Activated T-helper 2 cell treated with anti-CD3 and anti-CD28 coated beads, Interferon-gamma antibody, Interleukin-2, Interleukin-4, amounts not matched to agents 10 μg/mL and 5 μg/mL and 100 μg/mL, durations not matched to agents 14 hours and 24 hours and 36 hours (primary cell): ENCODE data around the gene PTGR1. TPM values are rescaled to one million over a fixed set of nuclear protein-coding genes. Genes with fewer than 3 reads are reported as not detected.

Experiments used
- DNase-seq: peaks from one replicate; pipeline ENCODE4 v3.0.0; 2021; ENCODE audit warnings: low spot score
- H3K27ac Mint-ChIP-seq: one replicate; pipeline ENCODE4 v1.8.0; 2021; ENCODE audit warnings: mixed read lengths
- H3K27me3 Mint-ChIP-seq: one replicate; pipeline ENCODE4 v1.8.0; 2021; ENCODE audit warnings: low read depth, mixed read lengths
- H3K36me3 Mint-ChIP-seq: one replicate; pipeline ENCODE4 v1.8.0; 2021; ENCODE audit warnings: low read depth, mixed read lengths
- H3K4me1 Mint-ChIP-seq: one replicate; pipeline ENCODE4 v1.8.0; 2021; ENCODE audit warnings: low read depth, mixed read lengths
- H3K4me3 Mint-ChIP-seq: one replicate; pipeline ENCODE4 v1.8.0; 2021; ENCODE audit warnings: low read depth, mild to moderate bottlenecking, moderate library complexity, mixed read lengths
- H3K9me3 Mint-ChIP-seq: one replicate; pipeline ENCODE4 v1.8.0; 2021; ENCODE audit warnings: mixed read lengths
- intact Hi-C: fragments of 100-400 bp; cut with micrococcal nuclease; formaldehyde crosslinking; loops from one replicate; pipeline ENCODE4 v1.15.1; 2023
- total RNA-seq: library from RNA; stranded (reverse); gene quantifications from 2 replicates; pipeline ENCODE4 v1.2.3, GENCODE V29; 2022

PTGR1 gene
- total RNA-seq, 1 donor from 2014 or later: 1.8 TPM

DNA sequence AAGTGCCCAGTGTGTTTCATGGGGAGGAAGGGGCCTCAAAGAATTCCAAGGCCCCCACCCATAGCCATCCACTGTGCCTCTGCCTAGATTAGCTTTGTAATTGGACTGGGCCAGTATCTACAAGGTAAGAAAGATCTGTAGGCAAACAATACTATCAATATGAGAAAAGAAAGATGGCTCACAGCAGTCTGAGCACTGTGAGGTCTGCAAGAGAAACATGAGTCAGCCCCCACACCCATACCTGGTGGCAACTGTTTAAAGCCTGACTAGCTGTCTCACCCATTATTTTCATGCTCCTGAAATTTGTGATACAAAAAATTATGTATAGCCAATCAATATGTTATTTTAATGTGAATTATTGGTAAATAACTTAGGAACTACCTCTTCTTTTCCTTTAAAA, 84.5 kb downstream of the PTGR1 start:
- intact Hi-C loops: no loop called here
- Mint-ChIP-seq H3K36me3 (no peaks in the 10 kb centered on the region), H3K4me3 (no peak overlapping the region), H3K4me1 (no peaks in the 10 kb centered on the region), H3K27me3 (no peaks in the 10 kb centered on the region), H3K9me3 (peaks cover 15% of the 10 kb centered on the region), H3K27ac (no peak overlapping the region)
- no peak for DNase-seq

Other genes with a start within 250 kb of the PTGR1 start
- 96.8 and 107 TPM in 2 replicates for gene ECPAS, start 115.3 kb downstream of the PTGR1 start, total RNA-seq
- gene ZNF483, start 74.5 kb downstream of the PTGR1 start, total RNA-seq: 3.1 and 3.2 TPM in 2 replicates
- 7.3 and 7.4 TPM in 2 replicates for gene DNAJC25, start 31.7 kb upstream of the PTGR1 start, total RNA-seq
- 30.7 and 30.9 TPM in 2 replicates for gene GNG10, start 62.0 kb upstream of the PTGR1 start, total RNA-seq
- gene SHOC1, start 195.3 kb upstream of the PTGR1 start, total RNA-seq: not detected in 2 replicates